Measurements from ENCODE around the gene ATF4. TPM values are rescaled to one million over a fixed set of nuclear protein-coding genes. Genes with fewer than 3 reads are reported as not detected.

ATF4 gene
- total and polyA plus RNA-seq, 12 donors, result 207 to 1,513 (median 346) TPM

- intact Hi-C loops (cut with DNase I), result loop anchor here in 1 of 2 donors (5.0 to 10.0 kb wide), 2 partner anchors 493 to 810 kb away; partner anchors contain the start of gene ADSL
- 6 to 16% (median 7%) methylated on average over 11 to 41 of the region's 41 CpGs for WGBS, 4 donors
- Histone ChIP-seq H3K4me3 (no peak overlapping the region), H3K9me3 (replicated peaks in 1 of 3) (no peaks in the 10 kb centered on the region), H3K27ac (no peak overlapping the region), H3K36me3 (replicated peaks in 1 of 2) (peaks cover 0 to 8% of the 10 kb centered on the region in 2 donors), H3K27me3 (no peaks in the 10 kb centered on the region), H3K4me1 (replicated peaks in 1 of 2) (peaks cover 5 to 32% of the 10 kb centered on the region in 2 donors)
- TF ChIP-seq CTCF (IDR thresholded peaks at IDR 0.05) (peak; percentile 84 to 96 (median 90)), POLR2A (IDR thresholded peaks at IDR 0.05) (no peak)
- DNase-seq, result peak; percentile 67 to 91 (median 84)
Measured at GRCh38 chr22:39534591-39535356, 14.4 kb downstream of the ATF4 start.

- 36 to 57% (median 45%) methylated on average over 4 to 13 of the region's 13 CpGs for WGBS, 4 donors
- intact Hi-C loops (cut with DNase I), result loop anchor here in 1 of 2 donors (5.0 to 10.0 kb wide), 2 partner anchors 492 to 809 kb away; partner anchors contain the start of gene ADSL
- no peak overlapping the region for H3K27ac ChIP-seq
Measured at GRCh38 chr22:39535357-39535725, 15.0 kb downstream of the ATF4 start.

DNA sequence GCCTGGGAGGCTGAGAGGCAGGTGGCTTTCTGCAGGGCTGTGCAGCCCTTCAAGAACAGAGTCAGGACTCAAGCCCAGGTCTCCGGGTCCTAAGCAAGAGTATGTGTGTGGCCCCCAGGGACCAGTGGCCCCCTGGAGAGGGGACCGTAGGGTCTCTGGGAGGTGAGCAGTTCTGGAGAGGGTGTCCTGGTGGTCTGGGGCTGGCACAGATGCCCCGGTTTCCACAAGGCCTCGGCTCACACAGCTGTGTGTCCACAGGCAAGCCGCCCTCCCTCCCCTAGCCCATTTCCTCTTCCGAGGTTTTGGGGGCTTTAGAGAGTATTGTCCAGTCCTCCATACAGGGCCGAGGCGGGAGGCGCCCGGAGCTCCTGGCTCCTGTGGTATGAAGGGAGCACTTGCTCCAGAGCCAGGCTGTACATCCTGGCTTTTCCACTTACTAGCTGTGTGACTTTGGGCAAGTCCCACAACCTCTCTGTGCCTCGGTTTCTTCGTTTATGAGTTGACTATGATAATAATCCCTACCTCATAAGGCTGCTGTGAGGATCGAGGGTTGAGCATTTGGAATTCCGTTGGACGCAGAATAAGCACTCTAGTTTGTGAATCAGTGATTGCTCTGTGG, 15.6 kb downstream of the ATF4 start:
- no peak for TF ChIP-seq CTCF (IDR thresholded peaks at IDR 0.05)
- no peak for TF ChIP-seq POLR2A (IDR thresholded peaks at IDR 0.05)
- no peak for DNase-seq
- 77 to 86% (median 82%) methylated on average over 6 to 15 of the region's 15 CpGs for WGBS, 4 donors
- H3K9me3 ChIP-seq (replicated peaks in 1 of 3), result no peaks in the 10 kb centered on the region
- H3K4me3 ChIP-seq, result no peak overlapping the region
- no peaks in the 10 kb centered on the region for H3K36me3 ChIP-seq (replicated peaks in 1 of 2)
- H3K27me3 ChIP-seq, result no peaks in the 10 kb centered on the region
- peaks cover 5 to 20% of the 10 kb centered on the region in 2 donors for H3K4me1 ChIP-seq (replicated peaks in 1 of 2)
- intact Hi-C loops (cut with DNase I), result loop anchor here (2.0 to 10.0 kb wide), 3 partner anchors 487 to 809 kb away; partner anchors contain the start of gene ADSL (in 1 of the 2)
- H3K27ac ChIP-seq, result no peak overlapping the region

More at GRCh38 chr22:39535357-39535725, 15.0 kb downstream of the ATF4 start:
- DNase-seq, result no peak
- no peaks in the 10 kb centered on the region for H3K9me3 ChIP-seq (replicated peaks in 1 of 3)
- TF ChIP-seq CTCF (IDR thresholded peaks at IDR 0.05) (no peak), POLR2A (IDR thresholded peaks at IDR 0.05) (no peak)
- peaks cover 5 to 26% of the 10 kb centered on the region in 2 donors for H3K4me1 ChIP-seq (replicated peaks in 1 of 2)
- no peak overlapping the region for H3K4me3 ChIP-seq
- no peaks in the 10 kb centered on the region for H3K27me3 ChIP-seq
- peaks cover 0 to 2% of the 10 kb centered on the region in 2 donors for H3K36me3 ChIP-seq (replicated peaks in 1 of 2)

DNA sequence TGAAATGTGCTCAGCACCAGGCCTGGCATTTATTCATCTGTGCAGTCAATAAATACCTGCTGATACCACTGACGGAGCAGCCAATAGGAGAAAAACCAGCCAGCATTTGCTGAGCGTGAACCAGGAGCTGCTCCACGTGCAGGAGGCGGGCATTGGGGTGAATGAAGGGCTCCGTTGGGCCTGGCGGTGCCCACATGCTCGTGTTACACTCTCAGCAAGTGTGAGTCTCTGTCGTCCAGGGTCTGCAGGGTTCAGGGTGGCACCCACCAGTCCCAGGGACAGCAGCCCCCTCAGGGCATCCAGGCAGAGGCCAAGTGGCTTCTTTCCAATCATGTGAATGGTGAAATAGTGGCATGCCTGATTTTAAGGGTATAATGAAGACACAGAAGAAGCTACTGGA, 16.3 kb downstream of the ATF4 start:
- no peak for TF ChIP-seq POLR2A (IDR thresholded peaks at IDR 0.05)
- TF ChIP-seq CTCF (IDR thresholded peaks at IDR 0.05), result no peak
- WGBS, 4 donors, result 69 to 80% (median 69%) methylated on average over 1 to 8 of the region's 8 CpGs
- Histone ChIP-seq H3K27me3 (no peaks in the 10 kb centered on the region), H3K4me1 (replicated peaks in 1 of 2) (peaks cover 2 to 12% of the 10 kb centered on the region in 2 donors), H3K27ac (no peak overlapping the region), H3K4me3 (no peak overlapping the region), H3K36me3 (replicated peaks in 1 of 2) (no peaks in the 10 kb centered on the region), H3K9me3 (replicated peaks in 1 of 3) (no peaks in the 10 kb centered on the region)
- intact Hi-C loops (cut with DNase I), result loop anchor here (2.0 to 10.0 kb wide), 3 partner anchors 486 to 808 kb away; partner anchors contain the start of gene ADSL (in 1 of the 2)
- no peak for DNase-seq
